Prostate gland (tissue), 2 donors: ENCODE measurements around the gene MAPK1. TPM values are rescaled to one million over a fixed set of nuclear protein-coding genes. Genes with fewer than 3 reads are reported as not detected.
"Not testable (repeated sequence)": the region's sequence is repeated elsewhere in the genome, so short reads cannot be mapped to it uniquely, and the experiment has no call there.

ENCODE experiments used
- DNase-seq: peaks from one replicate; pipeline ENCODE4 v3.0.0-alpha.2; 2019; ENCODE audit warnings: low spot score
- H3K27ac ChIP-seq, 2 donors: fragments of 200-600 bp; sonication (generic); 2 replicates each; pipeline ENCODE4 v1.5.1; 2017 to 2019
- H3K27me3 ChIP-seq: fragments of 200-600 bp; sonication (generic); replicated peaks from 2 replicates; pipeline ENCODE4 v1.5.1; 2019; ENCODE audit not compliant: insufficient read depth
- H3K36me3 ChIP-seq, 2 donors: fragments of 200-600 bp; sonication (generic); 1 replicate in 1 of 2; 2 replicates in 1 of 2; pipeline versions ENCODE4 v1.5.1 to v1.8.1; 2017 to 2019
- H3K4me1 ChIP-seq: fragments of 200-600 bp; sonication (generic); replicated peaks from 2 replicates; pipeline ENCODE4 v1.5.1; 2019
- H3K4me3 ChIP-seq, 2 donors: fragments of 200-600 bp; sonication (generic); 2 replicates each; pipeline ENCODE4 v1.5.1; 2017 to 2019
- H3K9me3 ChIP-seq: fragments of 200-600 bp; sonication (generic); 2 replicates; pipeline ENCODE4 v1.5.1; 2017
- POLR2A ChIP-seq: fragments of 450-650 bp; IDR thresholded peaks from one replicate; pipeline ENCODE4 v1.6.1; 2016; ENCODE audit warnings: antibody characterized with exemption, mild to moderate bottlenecking
- POLR2AphosphoS5 ChIP-seq: sonication (generic); formaldehyde crosslinking; IDR thresholded peaks from one replicate; pipeline ENCODE4 v1.6.1; 2017; ENCODE audit warnings: antibody characterized with exemption
- WGBS: methylation state at CpG from one replicate; pipeline ENCODE4 v1.1.5; 2018; 5-methylcytosine and 5-hydroxymethylcytosine counted together
- intact Hi-C: fragments of 100-400 bp; cut with DNase I; formaldehyde crosslinking; loops from one replicate; pipeline ENCODE4 v1.14.2; 2022
- total RNA-seq, 2 donors: library from RNA; depleted of rRNA; stranded (reverse); fragments of >200 nt; gene quantifications; one replicate each; pipeline ENCODE4 v1.1.0, GENCODE V29; 2016
- TF ChIP-seq, protein P1 (sequence below), 4 experiments: fragments of 200-600 bp in 2 of 4; fragments of 450-650 bp in 2 of 4; sonication (generic) in 2 of 4; IDR thresholded peaks; 1 replicate in 3 of 4; 2 replicates in 1 of 4; pipeline ENCODE4 v1.5.1; 2016 to 2019; ENCODE audit warnings: antibody characterized with exemption in 4 of 4, mild to moderate bottlenecking in 2 of 4, moderate library complexity in 2 of 4

Gene MAPK1
- total RNA-seq, 2 donors from 2014 or later = 89.6 to 92.1 TPM

DNA sequence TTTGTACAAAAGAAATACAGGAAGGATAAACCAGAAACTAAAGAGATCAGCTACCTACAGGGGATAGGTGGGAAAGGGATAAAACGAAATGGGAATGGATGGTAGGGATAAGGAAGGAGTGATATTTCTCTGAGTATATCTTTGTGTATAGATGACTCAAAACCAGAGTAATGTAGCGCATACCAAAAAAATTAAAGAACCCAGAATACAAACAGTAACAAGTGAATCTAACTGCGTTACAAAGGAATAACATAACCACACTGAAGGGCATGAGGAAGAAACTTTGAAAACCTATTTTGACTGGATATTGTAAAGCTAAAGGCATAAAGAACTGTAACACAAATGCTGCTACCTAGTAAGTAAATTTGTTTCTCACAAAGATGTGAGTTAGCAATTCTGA, 37.9 kb downstream of the MAPK1 start:
- H3K4me3 ChIP-seq = no peak overlapping the region
- H3K4me1 ChIP-seq = peaks cover 5% of the 10 kb centered on the region
- H3K36me3 ChIP-seq = no peaks in the 10 kb centered on the region
- no peaks in the 10 kb centered on the region for H3K27me3 ChIP-seq
- intact Hi-C loops = no loop called here
- 84% methylated on average over 3 of the region's 3 CpGs for WGBS
- H3K9me3 ChIP-seq = no peaks in the 10 kb centered on the region
- no peak overlapping the region for H3K27ac ChIP-seq
- DNase-seq = no peak
- TF ChIP-seq POLR2AphosphoS5 = no peak
- no peak for TF ChIP-seq POLR2A
- TF ChIP-seq, protein P1, sequence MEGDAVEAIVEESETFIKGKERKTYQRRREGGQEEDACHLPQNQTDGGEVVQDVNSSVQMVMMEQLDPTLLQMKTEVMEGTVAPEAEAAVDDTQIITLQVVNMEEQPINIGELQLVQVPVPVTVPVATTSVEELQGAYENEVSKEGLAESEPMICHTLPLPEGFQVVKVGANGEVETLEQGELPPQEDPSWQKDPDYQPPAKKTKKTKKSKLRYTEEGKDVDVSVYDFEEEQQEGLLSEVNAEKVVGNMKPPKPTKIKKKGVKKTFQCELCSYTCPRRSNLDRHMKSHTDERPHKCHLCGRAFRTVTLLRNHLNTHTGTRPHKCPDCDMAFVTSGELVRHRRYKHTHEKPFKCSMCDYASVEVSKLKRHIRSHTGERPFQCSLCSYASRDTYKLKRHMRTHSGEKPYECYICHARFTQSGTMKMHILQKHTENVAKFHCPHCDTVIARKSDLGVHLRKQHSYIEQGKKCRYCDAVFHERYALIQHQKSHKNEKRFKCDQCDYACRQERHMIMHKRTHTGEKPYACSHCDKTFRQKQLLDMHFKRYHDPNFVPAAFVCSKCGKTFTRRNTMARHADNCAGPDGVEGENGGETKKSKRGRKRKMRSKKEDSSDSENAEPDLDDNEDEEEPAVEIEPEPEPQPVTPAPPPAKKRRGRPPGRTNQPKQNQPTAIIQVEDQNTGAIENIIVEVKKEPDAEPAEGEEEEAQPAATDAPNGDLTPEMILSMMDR (IDR thresholded peaks at IDR 0.05) = no peak

DNA sequence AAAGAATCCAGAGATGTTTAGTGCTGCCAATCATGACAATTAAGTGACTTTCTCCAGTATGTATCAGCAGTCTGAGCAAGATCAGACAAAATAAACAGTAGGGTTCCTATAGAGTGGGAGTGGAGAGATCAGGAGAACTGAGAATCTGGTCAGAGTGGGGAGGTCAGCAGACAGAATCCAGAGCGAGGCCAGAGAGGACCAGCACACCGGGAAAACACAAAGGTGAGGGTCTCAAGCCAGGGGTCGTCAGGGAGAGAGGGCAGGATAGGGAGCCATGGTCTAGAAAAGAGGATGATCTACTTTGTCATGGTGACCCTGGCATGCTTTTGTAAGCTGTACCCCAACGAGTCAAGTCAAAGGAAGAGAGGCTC, 39.2 kb downstream of the MAPK1 start:
- DNase-seq = no peak
- H3K9me3 ChIP-seq = no peaks in the 10 kb centered on the region
- TF ChIP-seq, protein P1 (IDR thresholded peaks at IDR 0.05) = no peak
- no peak for TF ChIP-seq POLR2AphosphoS5
- no peak for TF ChIP-seq POLR2A
- H3K4me3 ChIP-seq = no peak overlapping the region
- no peak overlapping the region for H3K27ac ChIP-seq
- H3K27me3 ChIP-seq = no peaks in the 10 kb centered on the region
- 81% methylated on average over 4 of the region's 4 CpGs for WGBS
- intact Hi-C loops = no loop called here
- H3K36me3 ChIP-seq = no peaks in the 10 kb centered on the region
- H3K4me1 ChIP-seq = peaks cover 5% of the 10 kb centered on the region

DNA sequence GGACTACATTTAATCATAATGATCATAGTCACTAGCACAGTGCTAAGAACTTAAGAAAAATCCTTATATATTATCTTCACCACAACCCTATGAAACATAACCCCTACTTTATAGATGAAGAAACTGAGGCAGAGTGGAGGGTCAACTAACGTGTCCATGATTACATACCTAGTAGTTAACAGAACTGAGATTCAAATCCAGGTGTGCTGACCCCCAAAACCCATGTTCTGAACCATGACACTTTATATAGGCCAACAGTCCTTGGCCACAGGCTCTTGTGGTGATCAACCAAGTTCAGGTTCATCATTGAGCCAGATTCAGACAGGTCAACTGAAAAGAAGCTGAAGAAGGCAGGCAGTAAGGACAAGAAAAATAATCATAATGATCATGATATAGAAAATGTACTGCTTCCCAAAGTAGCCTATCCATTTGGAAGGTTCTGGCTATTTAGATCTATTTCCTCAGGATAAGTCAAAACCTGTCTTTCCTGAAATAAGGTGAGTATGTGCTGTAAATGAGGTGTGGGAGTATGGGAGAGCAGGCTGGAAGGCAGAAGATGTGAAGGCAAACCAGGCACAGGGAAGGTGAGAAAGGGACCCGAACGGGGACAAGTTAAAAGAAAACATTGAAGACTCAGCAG, 39.7 kb downstream of the MAPK1 start:
- intact Hi-C loops = no loop called here
- Histone ChIP-seq H3K27me3 (no peaks in the 10 kb centered on the region), H3K9me3 (no peaks in the 10 kb centered on the region), H3K27ac (no peak overlapping the region), H3K4me1 (peaks cover 5% of the 10 kb centered on the region), H3K4me3 (no peak overlapping the region), H3K36me3 (no peaks in the 10 kb centered on the region)
- TF ChIP-seq, protein P1 (IDR thresholded peaks at IDR 0.05) = no peak
- TF ChIP-seq POLR2AphosphoS5 (no peak), POLR2A (no peak)
- WGBS = 79% methylated on average over 3 of the region's 3 CpGs
- DNase-seq = no peak

DNA sequence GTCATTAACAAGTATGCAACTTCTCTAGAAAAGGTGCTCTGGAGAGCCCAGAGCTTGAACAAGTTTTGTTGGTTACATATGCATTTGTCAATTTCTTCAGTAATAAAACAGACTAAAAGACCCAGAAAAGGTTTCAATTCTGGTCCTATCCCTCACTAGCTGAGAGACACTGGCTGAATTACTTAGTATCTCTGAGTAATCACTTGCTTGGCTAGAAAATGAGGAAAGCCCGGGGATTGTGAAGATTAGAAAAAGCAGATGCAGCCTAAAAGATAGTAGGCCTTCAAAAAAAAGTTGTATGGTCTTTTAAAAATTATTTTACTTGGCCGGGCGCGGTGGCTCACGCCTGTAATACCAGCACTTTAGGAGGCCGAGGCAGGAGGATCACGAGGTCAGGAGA, 41.2 kb downstream of the MAPK1 start:
- Histone ChIP-seq H3K4me1 (peaks cover 5% of the 10 kb centered on the region), H3K4me3 (no peak overlapping the region), H3K27ac (no peak overlapping the region), H3K27me3 (no peaks in the 10 kb centered on the region), H3K36me3 (no peaks in the 10 kb centered on the region), H3K9me3 (no peaks in the 10 kb centered on the region)
- intact Hi-C loops = no loop called here
- DNase-seq = no peak
- TF ChIP-seq POLR2A (no peak), POLR2AphosphoS5 (no peak)
- TF ChIP-seq, protein P1 (IDR thresholded peaks at IDR 0.05) = no peak
- 93% methylated on average over 7 of the region's 7 CpGs for WGBS

DNA sequence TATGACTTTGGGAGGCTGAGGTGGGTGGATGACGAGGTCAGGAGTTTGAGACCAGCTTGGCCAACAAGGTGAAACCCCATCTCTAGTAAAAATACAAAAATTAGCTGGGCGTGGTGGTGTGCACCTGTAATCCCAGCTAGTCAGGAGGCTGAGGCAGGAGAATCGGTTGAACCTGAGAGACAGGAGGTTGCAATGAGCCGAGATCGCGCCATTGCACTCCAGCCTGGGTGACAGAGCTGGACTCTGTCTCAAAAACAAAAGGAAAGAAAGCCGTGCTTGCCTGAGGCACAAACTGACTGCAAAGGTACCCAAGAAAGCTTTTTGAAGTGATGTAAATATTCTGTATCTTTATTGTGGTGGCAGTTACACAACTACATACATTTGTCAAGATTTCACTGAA, 42.5 kb downstream of the MAPK1 start:
- intact Hi-C loops, H3K36me3 ChIP-seq, H3K4me3 ChIP-seq, H3K9me3 ChIP-seq, H3K4me1 ChIP-seq, DNase-seq, H3K27me3 ChIP-seq, H3K27ac ChIP-seq: not testable (repeated sequence)
- WGBS = 93% methylated on average over 7 of the region's 7 CpGs
